WTC11 (cell line): ENCODE results near the gene KIAA1671. TPM values are rescaled to one million over a fixed set of nuclear protein-coding genes. Genes with fewer than 3 reads are reported as not detected.

Experiments
- ATAC-seq: fragments of 200-7000 bp; cut with Tn5 transposase; 2 replicates; pipeline ENCODE4 v1.10.0; 2021; ENCODE audit warnings: mild to moderate bottlenecking, moderate library complexity
- CTCF ChIA-PET: fragments of 300-600 bp; sonication (Branson Sonifier 250); formaldehyde crosslinking; loops from one replicate; lab custom pipeline; 2021; ENCODE audit warnings: antibody characterized with exemption; lab: Charles Lee
- POLR2A ChIA-PET: fragments of 350-600 bp; sonication (Branson Sonifier 250); formaldehyde crosslinking; loops from one replicate; lab custom pipeline; 2021; ENCODE audit warnings: antibody characterized with exemption; lab: Charles Lee
- DNase-seq: peaks from one replicate; pipeline ENCODE4 v3.0.0; 2021; ENCODE audit warnings: low spot score
- H3K27ac Mint-ChIP-seq: 2 replicates; pipeline ENCODE4 v1.8.0; 2021; ENCODE audit warnings: mixed read lengths
- H3K27me3 Mint-ChIP-seq: 2 replicates; pipeline ENCODE4 v1.8.0; 2021; ENCODE audit warnings: low read depth, mild to moderate bottlenecking, moderate library complexity, mixed read lengths
- H3K36me3 Mint-ChIP-seq: 2 replicates; pipeline ENCODE4 v1.8.0; 2021; ENCODE audit warnings: mixed read lengths
- H3K4me1 Mint-ChIP-seq: 2 replicates; pipeline ENCODE4 v1.8.0; 2022; ENCODE audit warnings: mixed read lengths
- H3K4me3 Mint-ChIP-seq: 2 replicates; pipeline ENCODE4 v1.8.0; 2021; ENCODE audit warnings: mild to moderate bottlenecking, moderate library complexity, mixed read lengths
- H3K9me3 Mint-ChIP-seq: 2 replicates; pipeline ENCODE4 v1.8.0; 2021; ENCODE audit warnings: mixed read lengths
- FOXK1 ChIP-seq: sonication (generic); formaldehyde crosslinking; IDR thresholded peaks from 2 replicates; pipeline ENCODE4 v1.8.0; 2022; ENCODE audit warnings: mild to moderate bottlenecking, moderate library complexity, missing genetic modification reagents
- FOXP1 ChIP-seq: sonication (generic); formaldehyde crosslinking; IDR thresholded peaks from 2 replicates; pipeline ENCODE4 v1.8.0; 2022; ENCODE audit warnings: missing genetic modification reagents, mild to moderate bottlenecking, moderate library complexity, borderline replicate concordance
- GTF2I ChIP-seq: fragments of 250-450 bp; sonication (Bioruptor Pico); conservative IDR thresholded peaks from 2 replicates; pipeline ENCODE4 v1.4.0; 2021; ENCODE audit warnings: mild to moderate bottlenecking
- IRF2 ChIP-seq: sonication (generic); formaldehyde crosslinking; IDR thresholded peaks from 2 replicates; pipeline ENCODE4 v1.8.0; 2022; ENCODE audit warnings: low read depth, missing genetic modification reagents, borderline replicate concordance
- JUN ChIP-seq: sonication (generic); formaldehyde crosslinking; IDR thresholded peaks from 2 replicates; pipeline ENCODE4 v1.8.0; 2023; ENCODE audit warnings: mild to moderate bottlenecking, missing genetic modification reagents
- MXD4 ChIP-seq: fragments of 250-450 bp; sonication (Bioruptor Pico); IDR thresholded peaks from 2 replicates; pipeline ENCODE4 v1.8.0; 2021; ENCODE audit warnings: mild to moderate bottlenecking, moderate library complexity, borderline replicate concordance
- NFATC4 ChIP-seq: fragments of 250-450 bp; sonication (Bioruptor Pico); IDR thresholded peaks from 2 replicates; pipeline ENCODE4 v1.9.0; 2021; ENCODE audit warnings: mild to moderate bottlenecking
- NR2C2 ChIP-seq: sonication (generic); formaldehyde crosslinking; IDR thresholded peaks from 2 replicates; pipeline ENCODE4 v1.8.0; 2022; ENCODE audit warnings: mild to moderate bottlenecking, missing genetic modification reagents
- PRRX2 ChIP-seq: fragments of 250-450 bp; sonication (Bioruptor Pico); IDR thresholded peaks from 2 replicates; pipeline ENCODE4 v1.8.0; 2021; ENCODE audit warnings: mild to moderate bottlenecking
- RELA ChIP-seq: sonication (generic); formaldehyde crosslinking; IDR thresholded peaks from 2 replicates; pipeline ENCODE4 v1.8.1; 2022; ENCODE audit warnings: missing genetic modification reagents, mild to moderate bottlenecking, borderline replicate concordance
- RORB ChIP-seq: fragments of 250-450 bp; sonication (Bioruptor Pico); IDR thresholded peaks from 2 replicates; pipeline ENCODE4 v1.9.0; 2021; ENCODE audit warnings: mild to moderate bottlenecking
- SMAD4 ChIP-seq: sonication (generic); formaldehyde crosslinking; IDR thresholded peaks from 2 replicates; pipeline ENCODE4 v1.8.0; 2022; ENCODE audit warnings: mild to moderate bottlenecking, missing genetic modification reagents
- TEAD1 ChIP-seq: sonication (generic); formaldehyde crosslinking; IDR thresholded peaks from 2 replicates; pipeline ENCODE4 v1.8.0; 2022; ENCODE audit warnings: mild to moderate bottlenecking, missing genetic modification reagents
- TEAD4 ChIP-seq: sonication (generic); formaldehyde crosslinking; IDR thresholded peaks from 2 replicates; pipeline ENCODE4 v1.8.0; 2022; ENCODE audit warnings: mild to moderate bottlenecking, missing genetic modification reagents
- ZNF232 ChIP-seq: sonication (generic); formaldehyde crosslinking; IDR thresholded peaks from 2 replicates; pipeline ENCODE4 v1.8.0; 2022; ENCODE audit warnings: mild to moderate bottlenecking, missing genetic modification reagents
- ZNF263 ChIP-seq: sonication (generic); formaldehyde crosslinking; IDR thresholded peaks from 2 replicates; pipeline ENCODE4 v1.8.1; 2022; ENCODE audit warnings: low read depth, mild to moderate bottlenecking, moderate library complexity, missing genetic modification reagents
- ZNF317 ChIP-seq: sonication (generic); formaldehyde crosslinking; IDR thresholded peaks from 2 replicates; pipeline ENCODE4 v1.8.1; 2023; ENCODE audit warnings: low read depth, mild to moderate bottlenecking, moderate library complexity, missing genetic modification reagents, borderline replicate concordance
- ZNF671 ChIP-seq: fragments of 250-450 bp; sonication (Bioruptor Pico); IDR thresholded peaks from 2 replicates; pipeline ENCODE4 v1.8.0; 2021; ENCODE audit warnings: mild to moderate bottlenecking
- total RNA-seq: library from RNA; stranded (reverse); gene quantifications from 3 replicates; pipeline ENCODE4 v1.2.3, GENCODE V29; 2021
- TF ChIP-seq, protein P1 (sequence below): fragments of 250-450 bp; sonication (Bioruptor Pico); IDR thresholded peaks from 2 replicates; pipeline ENCODE4 v1.9.0; 2021; ENCODE audit warnings: mild to moderate bottlenecking
- TF ChIP-seq, protein P2 (sequence below): sonication (generic); formaldehyde crosslinking; IDR thresholded peaks from 2 replicates; pipeline ENCODE4 v1.8.1; 2023; ENCODE audit warnings: mild to moderate bottlenecking, missing genetic modification reagents, borderline replicate concordance
- TF ChIP-seq, protein P3 (sequence below): sonication (generic); formaldehyde crosslinking; IDR thresholded peaks from 2 replicates; pipeline ENCODE4 v1.8.1; 2022; ENCODE audit warnings: missing genetic modification reagents, borderline replicate concordance
- TF ChIP-seq, protein P4 (sequence below): sonication (generic); formaldehyde crosslinking; IDR thresholded peaks from 2 replicates; pipeline ENCODE4 v1.8.0; 2023; ENCODE audit warnings: mild to moderate bottlenecking, missing genetic modification reagents

The KIAA1671 gene
- total RNA-seq, 1 experiment from 2014 or later: 26.0 TPM

DNA sequence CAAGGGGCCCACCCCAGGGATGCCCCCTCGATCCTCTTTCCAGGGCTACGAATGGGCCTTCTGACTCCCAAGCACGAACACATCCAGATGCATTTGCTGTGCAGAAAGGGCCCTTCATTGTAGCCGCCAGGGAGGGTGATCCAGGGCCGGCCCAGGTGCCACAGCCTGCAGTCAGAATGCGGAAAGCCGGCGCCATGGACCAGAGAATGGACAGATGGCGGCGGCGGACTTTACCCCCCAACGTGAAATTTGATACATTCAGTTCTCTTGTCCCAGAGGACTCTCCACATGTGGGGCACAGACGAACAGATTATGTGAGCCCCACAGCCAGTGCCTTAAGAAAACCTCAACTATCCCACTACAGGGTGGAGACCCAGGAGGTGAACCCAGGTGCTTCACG lies 87.2 kb downstream of the KIAA1671 start:
- ChIA-PET CTCF (interaction anchor here (0.9 to 2.3 kb wide), 5 partner anchors 9 to 101 kb away, joined by 3 to 7 read pairs (median 4); no protein-coding TSS in a partner anchor), POLR2A (no interaction called here)
- H3K4me1 Mint-ChIP-seq: no peaks in the 10 kb centered on the region
- no peak for ATAC-seq
- no peak overlapping the region for H3K27ac Mint-ChIP-seq
- H3K27me3 Mint-ChIP-seq: no peaks in the 10 kb centered on the region
- no peak overlapping the region for H3K4me3 Mint-ChIP-seq
- H3K9me3 Mint-ChIP-seq: no peaks in the 10 kb centered on the region
- TF ChIP-seq NR2C2 (CRISPR knock-in tag) (no peak), SMAD4 (CRISPR knock-in tag) (no peak), RELA (no peak), PRRX2 (CRISPR knock-in tag) (no peak), FOXP1 (CRISPR knock-in tag) (no peak), NFATC4 (CRISPR knock-in tag) (no peak), ZNF263 (CRISPR knock-in tag) (no peak)
- TF ChIP-seq, protein P1, sequence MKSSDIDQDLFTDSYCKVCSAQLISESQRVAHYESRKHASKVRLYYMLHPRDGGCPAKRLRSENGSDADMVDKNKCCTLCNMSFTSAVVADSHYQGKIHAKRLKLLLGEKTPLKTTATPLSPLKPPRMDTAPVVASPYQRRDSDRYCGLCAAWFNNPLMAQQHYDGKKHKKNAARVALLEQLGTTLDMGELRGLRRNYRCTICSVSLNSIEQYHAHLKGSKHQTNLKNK: no peak
- TF ChIP-seq, protein P2, sequence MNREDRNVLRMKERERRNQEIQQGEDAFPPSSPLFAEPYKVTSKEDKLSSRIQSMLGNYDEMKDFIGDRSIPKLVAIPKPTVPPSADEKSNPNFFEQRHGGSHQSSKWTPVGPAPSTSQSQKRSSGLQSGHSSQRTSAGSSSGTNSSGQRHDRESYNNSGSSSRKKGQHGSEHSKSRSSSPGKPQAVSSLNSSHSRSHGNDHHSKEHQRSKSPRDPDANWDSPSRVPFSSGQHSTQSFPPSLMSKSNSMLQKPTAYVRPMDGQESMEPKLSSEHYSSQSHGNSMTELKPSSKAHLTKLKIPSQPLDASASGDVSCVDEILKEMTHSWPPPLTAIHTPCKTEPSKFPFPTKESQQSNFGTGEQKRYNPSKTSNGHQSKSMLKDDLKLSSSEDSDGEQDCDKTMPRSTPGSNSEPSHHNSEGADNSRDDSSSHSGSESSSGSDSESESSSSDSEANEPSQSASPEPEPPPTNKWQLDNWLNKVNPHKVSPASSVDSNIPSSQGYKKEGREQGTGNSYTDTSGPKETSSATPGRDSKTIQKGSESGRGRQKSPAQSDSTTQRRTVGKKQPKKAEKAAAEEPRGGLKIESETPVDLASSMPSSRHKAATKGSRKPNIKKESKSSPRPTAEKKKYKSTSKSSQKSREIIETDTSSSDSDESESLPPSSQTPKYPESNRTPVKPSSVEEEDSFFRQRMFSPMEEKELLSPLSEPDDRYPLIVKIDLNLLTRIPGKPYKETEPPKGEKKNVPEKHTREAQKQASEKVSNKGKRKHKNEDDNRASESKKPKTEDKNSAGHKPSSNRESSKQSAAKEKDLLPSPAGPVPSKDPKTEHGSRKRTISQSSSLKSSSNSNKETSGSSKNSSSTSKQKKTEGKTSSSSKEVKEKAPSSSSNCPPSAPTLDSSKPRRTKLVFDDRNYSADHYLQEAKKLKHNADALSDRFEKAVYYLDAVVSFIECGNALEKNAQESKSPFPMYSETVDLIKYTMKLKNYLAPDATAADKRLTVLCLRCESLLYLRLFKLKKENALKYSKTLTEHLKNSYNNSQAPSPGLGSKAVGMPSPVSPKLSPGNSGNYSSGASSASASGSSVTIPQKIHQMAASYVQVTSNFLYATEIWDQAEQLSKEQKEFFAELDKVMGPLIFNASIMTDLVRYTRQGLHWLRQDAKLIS: no peak
- H3K36me3 Mint-ChIP-seq: peaks cover 19% of the 10 kb centered on the region
- DNase-seq: no peak

DNA sequence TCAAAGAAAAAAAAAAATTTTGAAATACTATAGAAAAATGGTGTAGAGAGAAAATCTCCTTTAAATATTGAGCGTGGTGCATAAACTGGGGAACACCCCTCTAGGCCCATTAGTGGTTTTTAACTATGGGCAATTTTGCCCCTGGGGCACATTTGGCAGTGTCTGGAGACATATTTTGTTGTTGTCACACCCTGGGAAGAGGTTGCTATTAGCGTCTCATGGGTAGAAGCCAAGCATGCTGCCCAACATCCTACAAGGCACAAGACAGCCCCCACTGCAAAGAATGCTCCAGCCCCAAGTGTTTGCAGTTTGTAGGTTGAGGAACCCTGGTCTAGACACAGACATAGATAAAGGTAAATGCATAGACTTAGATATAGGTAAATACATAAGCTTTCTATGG lies 92.6 kb downstream of the KIAA1671 start:
- ChIA-PET CTCF (interaction anchor here (1.4 kb wide), 1 partner anchor 17 kb away, joined by 4 read pairs; no protein-coding TSS in a partner anchor), POLR2A (no interaction called here)
- H3K27me3 Mint-ChIP-seq: no peaks in the 10 kb centered on the region
- H3K4me1 Mint-ChIP-seq: peaks cover 4% of the 10 kb centered on the region
- H3K36me3 Mint-ChIP-seq: peaks cover 24% of the 10 kb centered on the region
- no peak for ATAC-seq
- no peak overlapping the region for H3K4me3 Mint-ChIP-seq
- TF ChIP-seq GTF2I (CRISPR knock-in tag): no peak
- no peak for TF ChIP-seq TEAD1 (CRISPR knock-in tag)
- no peak for TF ChIP-seq ZNF232 (CRISPR knock-in tag)
- no peak for TF ChIP-seq FOXP1 (CRISPR knock-in tag)
- TF ChIP-seq RORB (CRISPR knock-in tag): no peak
- TF ChIP-seq ZNF671: no peak
- TF ChIP-seq MXD4 (CRISPR knock-in tag): no peak
- TF ChIP-seq, protein P3, sequence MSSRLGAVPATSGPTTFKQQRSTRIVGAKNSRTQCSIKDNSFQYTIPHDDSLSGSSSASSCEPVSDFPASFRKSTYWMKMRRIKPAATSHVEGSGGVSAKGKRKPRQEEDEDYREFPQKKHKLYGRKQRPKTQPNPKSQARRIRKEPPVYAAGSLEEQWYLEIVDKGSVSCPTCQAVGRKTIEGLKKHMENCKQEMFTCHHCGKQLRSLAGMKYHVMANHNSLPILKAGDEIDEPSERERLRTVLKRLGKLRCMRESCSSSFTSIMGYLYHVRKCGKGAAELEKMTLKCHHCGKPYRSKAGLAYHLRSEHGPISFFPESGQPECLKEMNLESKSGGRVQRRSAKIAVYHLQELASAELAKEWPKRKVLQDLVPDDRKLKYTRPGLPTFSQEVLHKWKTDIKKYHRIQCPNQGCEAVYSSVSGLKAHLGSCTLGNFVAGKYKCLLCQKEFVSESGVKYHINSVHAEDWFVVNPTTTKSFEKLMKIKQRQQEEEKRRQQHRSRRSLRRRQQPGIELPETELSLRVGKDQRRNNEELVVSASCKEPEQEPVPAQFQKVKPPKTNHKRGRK (CRISPR knock-in tag): no peak
- TF ChIP-seq IRF2: no peak
- TF ChIP-seq JUN (CRISPR knock-in tag): no peak
- TF ChIP-seq ZNF317 (CRISPR knock-in tag): no peak
- TF ChIP-seq, protein P4, sequence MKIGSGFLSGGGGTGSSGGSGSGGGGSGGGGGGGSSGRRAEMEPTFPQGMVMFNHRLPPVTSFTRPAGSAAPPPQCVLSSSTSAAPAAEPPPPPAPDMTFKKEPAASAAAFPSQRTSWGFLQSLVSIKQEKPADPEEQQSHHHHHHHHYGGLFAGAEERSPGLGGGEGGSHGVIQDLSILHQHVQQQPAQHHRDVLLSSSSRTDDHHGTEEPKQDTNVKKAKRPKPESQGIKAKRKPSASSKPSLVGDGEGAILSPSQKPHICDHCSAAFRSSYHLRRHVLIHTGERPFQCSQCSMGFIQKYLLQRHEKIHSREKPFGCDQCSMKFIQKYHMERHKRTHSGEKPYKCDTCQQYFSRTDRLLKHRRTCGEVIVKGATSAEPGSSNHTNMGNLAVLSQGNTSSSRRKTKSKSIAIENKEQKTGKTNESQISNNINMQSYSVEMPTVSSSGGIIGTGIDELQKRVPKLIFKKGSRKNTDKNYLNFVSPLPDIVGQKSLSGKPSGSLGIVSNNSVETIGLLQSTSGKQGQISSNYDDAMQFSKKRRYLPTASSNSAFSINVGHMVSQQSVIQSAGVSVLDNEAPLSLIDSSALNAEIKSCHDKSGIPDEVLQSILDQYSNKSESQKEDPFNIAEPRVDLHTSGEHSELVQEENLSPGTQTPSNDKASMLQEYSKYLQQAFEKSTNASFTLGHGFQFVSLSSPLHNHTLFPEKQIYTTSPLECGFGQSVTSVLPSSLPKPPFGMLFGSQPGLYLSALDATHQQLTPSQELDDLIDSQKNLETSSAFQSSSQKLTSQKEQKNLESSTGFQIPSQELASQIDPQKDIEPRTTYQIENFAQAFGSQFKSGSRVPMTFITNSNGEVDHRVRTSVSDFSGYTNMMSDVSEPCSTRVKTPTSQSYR: no peak
- TF ChIP-seq TEAD4 (CRISPR knock-in tag): no peak
- TF ChIP-seq FOXK1: no peak
- H3K9me3 Mint-ChIP-seq: peaks cover 3% of the 10 kb centered on the region
- no peak overlapping the region for H3K27ac Mint-ChIP-seq
- DNase-seq: no peak
